GM12878 (cell line): ENCODE data around the gene NHERF1. TPM values are rescaled to one million over a fixed set of nuclear protein-coding genes. Genes with fewer than 3 reads are reported as not detected.

Experiments used
- ATAC-seq: fragments of 200-7000 bp; cut with Tn5 transposase; 3 replicates; pipeline ENCODE4 v1.9.1; 2020; ENCODE audit warnings: mild to moderate bottlenecking, moderate library complexity
- BruUV-seq: library from RNA; stranded (reverse); fragments of 400-500 nt; replicated peaks from 2 replicates; lab custom pipeline; 2021; lab: Mats Ljungman, UMichigan
- CTCF ChIA-PET: fragments of 300-600 bp; sonication (Branson Sonifier 250); formaldehyde crosslinking; extraction: SDS; loops from one replicate; lab custom pipeline; 2021; ENCODE audit warnings: inconsistent platforms; lab: Yijun Ruan, JAX
- POLR2A ChIA-PET: fragments of 350-600 bp; formaldehyde crosslinking; extraction: SDS; loops from one replicate; lab custom pipeline; 2021; ENCODE audit warnings: inconsistent platforms; lab: Charles Lee
- RAD21 ChIA-PET: fragments of 300-600 bp; sonication (Branson Sonifier 250); formaldehyde crosslinking; loops from one replicate; lab custom pipeline; 2023; ENCODE audit warnings: antibody characterized with exemption; ENCODE audit not compliant: unreplicated experiment; lab: Charles Lee
- SMC1A ChIA-PET: fragments of 300-600 bp; sonication (Branson Sonifier 250); formaldehyde crosslinking; loops from one replicate; lab custom pipeline; 2023; ENCODE audit not compliant: unreplicated experiment, uncharacterized antibody; lab: Charles Lee
- DNase-seq: peaks from one replicate; pipeline ENCODE4 v3.0.0-alpha.2; 2011; ENCODE audit warnings: low read depth, low spot score
- FAIRE-seq: peaks from 3 replicates; lab custom pipeline; 2011; peaks lifted over from hg19 to GRCh38; lab: Jason Lieb, UNC
- H2AFZ ChIP-seq: 2 replicates; pipeline ENCODE4 v1.6.0; 2011; ENCODE audit warnings: low read depth, low read length, control low read depth; ENCODE audit not compliant: control insufficient read depth
- H3K27ac ChIP-seq: 2 replicates; pipeline ENCODE4 v1.5.1; 2011; ENCODE audit warnings: control low read depth; ENCODE audit not compliant: control insufficient read depth, insufficient read depth
- H3K27me3 ChIP-seq, 2 experiments: replicated peaks in 1 of 2; 2 replicates each; pipeline versions ENCODE4 v1.6.0 to v1.6.1; 2011; ENCODE audit warnings: low read length in 1 of 2; ENCODE audit not compliant: control insufficient read depth in 2 of 2, insufficient read depth in 2 of 2
- H3K36me3 ChIP-seq, 2 experiments: 2 replicates each; pipeline ENCODE4 v1.5.1; 2011; ENCODE audit warnings: low read length in 1 of 2; ENCODE audit not compliant: control insufficient read depth in 2 of 2, insufficient read depth in 2 of 2
- H3K4me1 ChIP-seq: 2 replicates; pipeline ENCODE4 v1.6.1; 2011; ENCODE audit warnings: mild to moderate bottlenecking, low read length, moderate library complexity, mixed read lengths; ENCODE audit not compliant: control insufficient read depth, insufficient read depth
- H3K4me2 ChIP-seq: 2 replicates; pipeline ENCODE4 v1.6.0; 2011; ENCODE audit warnings: control low read depth; ENCODE audit not compliant: control insufficient read depth, insufficient read depth
- H3K4me3 ChIP-seq: fragments of 200-600 bp; sonication (generic); 2 replicates; pipeline ENCODE4 v1.5.1; 2016
- H3K79me2 ChIP-seq: 2 replicates; pipeline ENCODE4 v1.6.0; 2011; ENCODE audit warnings: low read length; ENCODE audit not compliant: control insufficient read depth, insufficient read depth
- H3K9ac ChIP-seq: 2 replicates; pipeline ENCODE4 v1.8.0; 2011; ENCODE audit warnings: low read length, control low read depth, mixed read lengths; ENCODE audit not compliant: control insufficient read depth, insufficient read depth
- H3K9me3 ChIP-seq: replicated peaks from 3 replicates; pipeline ENCODE4 v1.5.1; 2011; ENCODE audit warnings: mild to moderate bottlenecking, low read length; ENCODE audit not compliant: control insufficient read depth, insufficient read depth
- H4K20me1 ChIP-seq: 2 replicates; pipeline ENCODE4 v1.6.0; 2011; ENCODE audit not compliant: control insufficient read depth, insufficient read depth
- BACH1 ChIP-seq: fragments of 450-650 bp; IDR thresholded peaks from 2 replicates; pipeline ENCODE4 v1.6.1; 2017; ENCODE audit warnings: mild to moderate bottlenecking, borderline replicate concordance
- BHLHE40 ChIP-seq, 2 experiments: fragments of 450-650 bp in 1 of 2; IDR thresholded peaks; 2 replicates each; pipeline ENCODE4 v1.6.1; 2011 to 2017; ENCODE audit warnings: low read depth in 2 of 2, borderline replicate concordance in 1 of 2, improper control_type of control experiment in 1 of 2, low read length in 1 of 2, mild to moderate bottlenecking in 1 of 2
- CBFB ChIP-seq: IDR thresholded peaks from 2 replicates; pipeline ENCODE4 v1.6.1; 2016; ENCODE audit warnings: antibody characterized with exemption, low read depth
- CEBPB ChIP-seq, 2 experiments: fragments of 150-350 bp in 1 of 2; IDR thresholded peaks; 2 replicates each; pipeline ENCODE4 v1.6.1; 2012 to 2014; ENCODE audit warnings: low read depth in 2 of 2, low read length in 2 of 2, borderline replicate concordance in 1 of 2, inconsistent platforms in 1 of 2
- EED ChIP-seq: sonication (generic); IDR thresholded peaks from 2 replicates; pipeline ENCODE4 v1.6.1; 2016; ENCODE audit warnings: antibody characterized with exemption, low read depth
- EP300 ChIP-seq, 2 experiments: fragments of 150-350 bp in 1 of 2; IDR thresholded peaks; 2 replicates each; pipeline ENCODE4 v1.6.1; 2011 to 2012; ENCODE audit warnings: low read depth in 2 of 2, low read length in 2 of 2, borderline replicate concordance in 1 of 2, improper control_type of control experiment in 1 of 2, inconsistent platforms in 1 of 2; ENCODE audit not compliant: control insufficient read depth in 1 of 2
- ETV6 ChIP-seq, 2 experiments: fragments of 450-650 bp in 1 of 2; IDR thresholded peaks in 1 of 2; conservative IDR thresholded peaks in 1 of 2; 2 replicates each; pipeline ENCODE4 v1.6.1; 2014; ENCODE audit warnings: antibody characterized with exemption in 1 of 2, borderline replicate concordance in 1 of 2, low read depth in 1 of 2, mild to moderate bottlenecking in 1 of 2, moderate library complexity in 1 of 2
- IKZF1 ChIP-seq: fragments of 450-650 bp; conservative IDR thresholded peaks from 2 replicates; pipeline ENCODE4 v1.6.1; 2017; ENCODE audit warnings: antibody characterized with exemption, mild to moderate bottlenecking
- IKZF2 ChIP-seq, 2 experiments: fragments of 450-650 bp; IDR thresholded peaks; 2 replicates each; pipeline ENCODE4 v1.6.1; 2017; ENCODE audit warnings: mild to moderate bottlenecking in 2 of 2, moderate library complexity in 2 of 2
- NR2F1 ChIP-seq: fragments of 450-650 bp; conservative IDR thresholded peaks from 2 replicates; pipeline ENCODE4 v1.6.1; 2017; ENCODE audit warnings: mild to moderate bottlenecking
- PAX5 ChIP-seq: IDR thresholded peaks from 2 replicates; pipeline ENCODE4 v1.6.1; 2011; ENCODE audit warnings: low read depth, low read length, borderline replicate concordance
- PKNOX1 ChIP-seq: fragments of 450-650 bp; IDR thresholded peaks from 2 replicates; pipeline ENCODE4 v1.6.1; 2016; ENCODE audit warnings: mild to moderate bottlenecking
- RUNX3 ChIP-seq: IDR thresholded peaks from 2 replicates; pipeline ENCODE4 v1.6.1; 2012; ENCODE audit warnings: low read length, inconsistent platforms
- SIN3A ChIP-seq: IDR thresholded peaks from 2 replicates; pipeline ENCODE4 v1.6.1; 2012; ENCODE audit warnings: low read depth, low read length, improper control_type of control experiment
- TCF3 ChIP-seq: IDR thresholded peaks from 2 replicates; pipeline ENCODE4 v1.6.1; 2012; ENCODE audit warnings: low read depth, mild to moderate bottlenecking, low read length, borderline replicate concordance; ENCODE audit not compliant: insufficient read depth
- TCF7 ChIP-seq: IDR thresholded peaks from 2 replicates; pipeline ENCODE4 v1.6.1; 2014; ENCODE audit warnings: antibody characterized with exemption, borderline replicate concordance
- WGBS: methylation state at CpG from one replicate; pipeline ENCODE4 v1.1.6; 2016; ENCODE audit warnings: low lambda C conversion rate; ENCODE audit not compliant: insufficient replicate concordance, insufficient coverage; ENCODE audit errors: missing lambda C conversion rate; 5-methylcytosine and 5-hydroxymethylcytosine counted together
- in situ Hi-C: fragments of 300-500 bp; cut with MboI; formaldehyde crosslinking; loops from 9 replicates; pipeline ENCODE4 v1.14.3; 2018; ENCODE audit warnings: mixed read lengths
- intact Hi-C: fragments of 100-400 bp; cut with micrococcal nuclease; formaldehyde crosslinking; loops from one replicate; pipeline ENCODE4 v1.14.2; 2022; ENCODE audit not compliant: unreplicated experiment
- polyA plus RNA-seq, 11 experiments: library from polyadenylated mRNA; depleted of rRNA in 4 of 11; unstranded in 6 of 11; stranded (reverse) in 5 of 11; fragments of >200 nt; fragmentation: Nextera tagmentation in 4 of 11; fragmentation: Illumina TruSeq in 1 of 11; extraction: Ambion mirVana in 4 of 11; extraction: Trizol in 1 of 11; gene quantifications; 1 replicate in 1 of 11; 2 replicates in 10 of 11; pipeline versions ENCODE4 v1.2.1 to v1.2.3, GENCODE V29; 2011 to 2016; ENCODE audit warnings: inconsistent platforms in 2 of 11, missing spikeins in 2 of 11, low read depth in 1 of 11
- total RNA-seq, 4 experiments: library from RNA; depleted of rRNA in 3 of 4; stranded (reverse); fragments of >200 nt in 3 of 4; fragmentation: Illumina TruSeq in 1 of 4; extraction: Trizol in 1 of 4; gene quantifications; 2 replicates each; pipeline versions ENCODE4 v1.2.1 to v1.2.3, GENCODE V29; 2013 to 2021

Gene NHERF1
- total and polyA plus RNA-seq, 10 of the 15 experiments (the other 5 are each of a cell fraction or from before 2014, with no cell fraction given) = 13.4 to 61.6 (median 39.0) TPM

- ChIA-PET SMC1A (interaction anchor here (1.4 to 3.5 kb wide), 4 partner anchors 9 to 122 kb away, joined by 5 to 13 read pairs (median 6); no protein-coding TSS in a partner anchor), CTCF (interaction anchor here (0.6 to 4.7 kb wide), 6 partner anchors 9 to 123 kb away, joined by 3 to 32 read pairs (median 5); no protein-coding TSS in a partner anchor), POLR2A (no interaction called here), RAD21 (interaction anchor here (0.6 to 1.5 kb wide), 2 partner anchors 123 to 483 kb away, joined by 3 read pairs; no protein-coding TSS in a partner anchor)
- Histone ChIP-seq H3K9me3 (no peaks in the 10 kb centered on the region), H2AFZ (no peak overlapping the region), H3K27ac (peak overlapping the region; percentile 43; the same call in 1 of the 2 replicates), H3K4me1 (peaks cover 38% of the 10 kb centered on the region), H3K36me3 (no peaks in the 10 kb centered on the region; a peak in 1 of 4 replicates), H3K9ac (peak overlapping the region; percentile 14; the same call in 1 of the 2 replicates), H3K4me3 (no peak overlapping the region), H3K4me2 (peak overlapping the region; percentile 19), H4K20me1 (no peaks in the 10 kb centered on the region; the same call in none of the 2 replicates), H3K27me3 (no peaks in the 10 kb centered on the region), H3K79me2 (peaks cover 16% of the 10 kb centered on the region)
- WGBS = 1% methylated on average over 11 of the region's 11 CpGs
- intact Hi-C loops (loop anchor here (2.0 kb wide), 2 partner anchors 35 to 123 kb away; no protein-coding TSS in a partner anchor), in situ Hi-C loops (no loop called here)
- BruUV-seq = no TSS peak
- ATAC-seq (peak; percentile 46), FAIRE-seq (peak; percentile 96), DNase-seq (peak; percentile 63)
- TF ChIP-seq IKZF1 = peak; percentile 50; the same call in 1 of the 2 replicates
- no peak for TF ChIP-seq CEBPB (IDR thresholded peaks at IDR 0.05; ENCODE audit: borderline replicate concordance in 1 of 2, low read depth in 2 of 2, low read length in 2 of 2)
- no peak for TF ChIP-seq TCF7
- TF ChIP-seq EED = peak; percentile 76
- TF ChIP-seq CBFB = 0 out of 2 replicates have a peak, but pooled peaks have one; percentile 59
- TF ChIP-seq BHLHE40 (IDR thresholded peaks at IDR 0.05; ENCODE audit: borderline replicate concordance in 1 of 2, low read depth in 2 of 2, low read length in 1 of 2) = peak; percentile 31 to 44; a peak in 1 of 4 replicates
- no peak for TF ChIP-seq BACH1
- peak; percentile 32; the same call in 1 of the 2 replicates for TF ChIP-seq SIN3A
- TF ChIP-seq ETV6 (conservative IDR thresholded peaks at IDR 0.05 in 1 of 2, IDR thresholded peaks at IDR 0.05 in 1 of 2; ENCODE audit: borderline replicate concordance in 1 of 2, low read depth in 1 of 2) = peak in 1 of 2 experiments; percentile 89; a peak in 2 of 4 replicates
- TF ChIP-seq PKNOX1 = peak; percentile 54
- peak; percentile 91 for TF ChIP-seq PAX5
- 0 out of 2 replicates have a peak, but pooled peaks have one; percentile 55 for TF ChIP-seq TCF3
- TF ChIP-seq RUNX3 = peak; percentile 91
- no peak for TF ChIP-seq EP300 (IDR thresholded peaks at IDR 0.05; ENCODE audit: borderline replicate concordance in 1 of 2, control insufficient read depth in 1 of 2, low read depth in 2 of 2, low read length in 2 of 2)
- peak; percentile 45 to 54; a peak in 2 of 4 replicates for TF ChIP-seq IKZF2 (IDR thresholded peaks at IDR 0.05)
- TF ChIP-seq NR2F1 = peak; percentile 56; the same call in 1 of the 2 replicates
These were observed 31.5 kb downstream of the NHERF1 start for GRCh38 chr17:74779948-74780400.
